ENCODE measurements around the gene STAM.

DNA sequence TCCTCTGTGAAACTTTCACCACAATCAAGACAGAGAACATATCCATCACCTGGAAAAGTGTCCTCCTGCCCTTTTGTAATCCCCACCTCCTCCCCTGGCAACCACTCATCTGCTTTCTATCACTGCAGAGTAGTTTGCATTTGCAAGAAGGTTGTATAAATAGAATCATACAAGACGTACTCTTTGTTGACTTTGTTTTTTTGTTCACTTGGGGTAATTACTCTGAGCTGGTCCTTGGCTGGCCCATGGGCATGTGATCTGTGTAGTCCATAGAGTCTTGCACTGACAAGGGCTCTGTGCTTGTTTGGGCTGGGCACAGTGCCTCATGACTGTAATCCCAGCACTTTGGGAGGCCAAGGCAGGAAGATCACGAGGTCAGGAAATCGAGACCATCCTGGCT is 19.0 kb upstream of the STAM start:
- TF ChIP-seq POLR2A (IDR thresholded peaks at IDR 0.05) (no peak), POLR2AphosphoS5 (IDR thresholded peaks at IDR 0.05) (peak in 1 of 4 donors; percentile 54)
- TF ChIP-seq, protein P1, sequence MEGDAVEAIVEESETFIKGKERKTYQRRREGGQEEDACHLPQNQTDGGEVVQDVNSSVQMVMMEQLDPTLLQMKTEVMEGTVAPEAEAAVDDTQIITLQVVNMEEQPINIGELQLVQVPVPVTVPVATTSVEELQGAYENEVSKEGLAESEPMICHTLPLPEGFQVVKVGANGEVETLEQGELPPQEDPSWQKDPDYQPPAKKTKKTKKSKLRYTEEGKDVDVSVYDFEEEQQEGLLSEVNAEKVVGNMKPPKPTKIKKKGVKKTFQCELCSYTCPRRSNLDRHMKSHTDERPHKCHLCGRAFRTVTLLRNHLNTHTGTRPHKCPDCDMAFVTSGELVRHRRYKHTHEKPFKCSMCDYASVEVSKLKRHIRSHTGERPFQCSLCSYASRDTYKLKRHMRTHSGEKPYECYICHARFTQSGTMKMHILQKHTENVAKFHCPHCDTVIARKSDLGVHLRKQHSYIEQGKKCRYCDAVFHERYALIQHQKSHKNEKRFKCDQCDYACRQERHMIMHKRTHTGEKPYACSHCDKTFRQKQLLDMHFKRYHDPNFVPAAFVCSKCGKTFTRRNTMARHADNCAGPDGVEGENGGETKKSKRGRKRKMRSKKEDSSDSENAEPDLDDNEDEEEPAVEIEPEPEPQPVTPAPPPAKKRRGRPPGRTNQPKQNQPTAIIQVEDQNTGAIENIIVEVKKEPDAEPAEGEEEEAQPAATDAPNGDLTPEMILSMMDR (IDR thresholded peaks at IDR 0.05), result no peak
